ENCODE results near the gene EGFR. TPM values are rescaled to one million over a fixed set of nuclear protein-coding genes. Genes with fewer than 3 reads are reported as not detected.

The EGFR gene
- total RNA-seq, 2 donors from 2014 or later = 54.8 to 56.7 TPM

GRCh38 chr7:55058314-55058713, 39.5 kb downstream of the EGFR start:
- Histone ChIP-seq H3K36me3 (no peaks in the 10 kb centered on the region), H3K27me3 (replicated peaks; ENCODE audit: insufficient read depth) (no peaks in the 10 kb centered on the region), H3K27ac (no peak overlapping the region), H3K4me1 (ENCODE audit: control insufficient read depth in 1 of 2, low read depth in 2 of 2) (peaks cover 33 to 56% of the 10 kb centered on the region in 2 donors), H3K9me3 (no peaks in the 10 kb centered on the region), H3K4me3 (no peak overlapping the region)
- ATAC-seq (ENCODE audit: insufficient number of reproducible peaks, low FRiP score, low read depth) = no peak
- DNase-seq (ENCODE audit: low spot score) = no peak
- TF ChIP-seq, protein P1, sequence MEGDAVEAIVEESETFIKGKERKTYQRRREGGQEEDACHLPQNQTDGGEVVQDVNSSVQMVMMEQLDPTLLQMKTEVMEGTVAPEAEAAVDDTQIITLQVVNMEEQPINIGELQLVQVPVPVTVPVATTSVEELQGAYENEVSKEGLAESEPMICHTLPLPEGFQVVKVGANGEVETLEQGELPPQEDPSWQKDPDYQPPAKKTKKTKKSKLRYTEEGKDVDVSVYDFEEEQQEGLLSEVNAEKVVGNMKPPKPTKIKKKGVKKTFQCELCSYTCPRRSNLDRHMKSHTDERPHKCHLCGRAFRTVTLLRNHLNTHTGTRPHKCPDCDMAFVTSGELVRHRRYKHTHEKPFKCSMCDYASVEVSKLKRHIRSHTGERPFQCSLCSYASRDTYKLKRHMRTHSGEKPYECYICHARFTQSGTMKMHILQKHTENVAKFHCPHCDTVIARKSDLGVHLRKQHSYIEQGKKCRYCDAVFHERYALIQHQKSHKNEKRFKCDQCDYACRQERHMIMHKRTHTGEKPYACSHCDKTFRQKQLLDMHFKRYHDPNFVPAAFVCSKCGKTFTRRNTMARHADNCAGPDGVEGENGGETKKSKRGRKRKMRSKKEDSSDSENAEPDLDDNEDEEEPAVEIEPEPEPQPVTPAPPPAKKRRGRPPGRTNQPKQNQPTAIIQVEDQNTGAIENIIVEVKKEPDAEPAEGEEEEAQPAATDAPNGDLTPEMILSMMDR (IDR thresholded peaks at IDR 0.05) = no peak

DNA sequence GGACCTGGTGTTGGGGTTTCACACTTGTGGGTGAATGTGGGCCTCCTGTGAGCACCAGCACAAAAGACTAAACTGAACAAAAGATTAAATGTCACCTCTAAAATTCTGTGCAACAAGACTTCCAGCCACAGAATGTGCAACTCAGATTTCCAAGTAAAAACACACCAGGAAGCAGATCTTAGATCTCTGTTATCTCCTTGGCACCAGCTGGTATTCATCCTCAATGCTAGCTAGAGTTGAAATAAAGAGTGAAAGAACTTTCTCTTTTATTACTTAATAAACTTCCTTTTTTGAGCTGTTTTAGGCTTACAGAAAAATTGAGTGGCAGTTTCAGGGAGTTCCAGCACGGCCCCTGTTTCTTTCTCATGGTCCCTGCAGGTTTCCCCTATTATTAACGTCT, 40.2 kb downstream of the EGFR start:
- no peak for ATAC-seq (ENCODE audit: insufficient number of reproducible peaks, low FRiP score, low read depth)
- Histone ChIP-seq H3K36me3 (no peaks in the 10 kb centered on the region), H3K4me1 (ENCODE audit: control insufficient read depth in 1 of 2, low read depth in 2 of 2) (peaks cover 33 to 49% of the 10 kb centered on the region in 2 donors), H3K27ac (no peak overlapping the region), H3K4me3 (no peak overlapping the region), H3K27me3 (replicated peaks; ENCODE audit: insufficient read depth) (no peaks in the 10 kb centered on the region), H3K9me3 (no peaks in the 10 kb centered on the region)
- TF ChIP-seq, protein P1 (IDR thresholded peaks at IDR 0.05) = no peak
- no peak for DNase-seq (ENCODE audit: low spot score)

DNA sequence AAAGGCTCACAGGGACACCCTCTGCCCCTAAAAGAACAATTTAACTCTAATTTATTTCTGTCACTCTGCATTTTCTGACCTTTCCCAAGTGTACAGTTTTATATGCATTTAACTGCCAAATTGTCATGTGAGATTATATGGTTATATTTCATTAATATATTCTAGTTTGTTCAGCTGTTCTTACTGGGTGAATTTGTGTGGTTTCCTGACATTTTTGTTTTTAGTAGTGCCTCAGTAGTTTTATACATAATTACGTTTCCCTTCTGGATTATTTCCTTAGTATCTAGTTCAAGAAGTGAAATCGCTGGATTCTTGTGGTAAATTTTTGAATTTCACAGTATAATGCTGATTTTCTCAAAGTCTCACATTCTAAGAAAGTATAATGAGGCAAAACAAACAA, 41.3 kb downstream of the EGFR start:
- H3K27ac ChIP-seq = no peak overlapping the region
- ATAC-seq (ENCODE audit: insufficient number of reproducible peaks, low FRiP score, low read depth) = no peak
- TF ChIP-seq, protein P1 (IDR thresholded peaks at IDR 0.05) = no peak

GRCh38 chr7:55060636-55061022, 41.8 kb downstream of the EGFR start:
- DNase-seq (ENCODE audit: low spot score) = no peak
- no peak for ATAC-seq (ENCODE audit: insufficient number of reproducible peaks, low FRiP score, low read depth)
- peaks cover 30 to 47% of the 10 kb centered on the region in 2 donors for H3K4me1 ChIP-seq (ENCODE audit: control insufficient read depth in 1 of 2, low read depth in 2 of 2)
- H3K4me3 ChIP-seq = no peak overlapping the region
- no peaks in the 10 kb centered on the region for H3K9me3 ChIP-seq
- no peaks in the 10 kb centered on the region for H3K36me3 ChIP-seq
- H3K27me3 ChIP-seq (replicated peaks; ENCODE audit: insufficient read depth) = no peaks in the 10 kb centered on the region
- peak overlapping the region in 1 of 2 donors; percentile 29 for H3K27ac ChIP-seq
- TF ChIP-seq, protein P1 (IDR thresholded peaks at IDR 0.05) = no peak

More for the DNA sequence above, 41.3 kb downstream of the EGFR start:
- Histone ChIP-seq H3K4me1 (ENCODE audit: control insufficient read depth in 1 of 2, low read depth in 2 of 2) (peaks cover 31 to 49% of the 10 kb centered on the region in 2 donors), H3K9me3 (no peaks in the 10 kb centered on the region), H3K4me3 (no peak overlapping the region), H3K36me3 (no peaks in the 10 kb centered on the region), H3K27me3 (replicated peaks; ENCODE audit: insufficient read depth) (no peaks in the 10 kb centered on the region)
- DNase-seq (ENCODE audit: low spot score) = no peak

- Histone ChIP-seq H3K9me3 (no peaks in the 10 kb centered on the region), H3K27me3 (replicated peaks; ENCODE audit: insufficient read depth) (no peaks in the 10 kb centered on the region), H3K36me3 (no peaks in the 10 kb centered on the region), H3K27ac (peak overlapping the region in 1 of 2 donors; percentile 29), H3K4me3 (no peak overlapping the region), H3K4me1 (ENCODE audit: control insufficient read depth in 1 of 2, low read depth in 2 of 2) (peaks cover 33 to 46% of the 10 kb centered on the region in 2 donors)
- TF ChIP-seq, protein P1 (IDR thresholded peaks at IDR 0.05) = no peak
- DNase-seq (ENCODE audit: low spot score) (no peak), ATAC-seq (ENCODE audit: insufficient number of reproducible peaks, low FRiP score, low read depth) (no peak)
Observed at GRCh38 chr7:55061726-55062499, 43.1 kb downstream of the EGFR start.

Data from thoracic aorta (tissue), 2 donors.